Omental fat pad (tissue), 4 donors: ENCODE data around the gene SCMH1. TPM values are rescaled to one million over a fixed set of nuclear protein-coding genes. Genes with fewer than 3 reads are reported as not detected.

ENCODE experiments used
- ATAC-seq: fragments of 150-250 bp; one replicate; pipeline ENCODE4 v1.9.1; 2016; ENCODE audit warnings: mild to moderate bottlenecking, moderate library complexity; ENCODE audit not compliant: low FRiP score
- DNase-seq: peaks from one replicate; pipeline ENCODE4 v3.0.0-alpha.2; 2019; ENCODE audit warnings: low spot score
- CTCF ChIP-seq, 3 donors: fragments of 450-650 bp; IDR thresholded peaks; one replicate each; pipeline ENCODE4 v1.5.1; 2016 to 2017; ENCODE audit warnings: antibody characterized with exemption in 3 of 3, mild to moderate bottlenecking in 3 of 3, moderate library complexity in 2 of 3
- total RNA-seq, 4 donors: library from RNA; depleted of rRNA; stranded (reverse); fragments of >200 nt; gene quantifications; one replicate each; pipeline ENCODE4 v1.1.0, GENCODE V29; 2016

Gene SCMH1
- total RNA-seq, 4 donors from 2014 or later = 19.9 to 42.8 (median 31.3) TPM

- no peak for ATAC-seq
- DNase-seq = no peak
- no peak for TF ChIP-seq CTCF (IDR thresholded peaks at IDR 0.05)
Measured at GRCh38 chr1:40986328-40986783, 255.8 kb downstream of the SCMH1 start.

- ATAC-seq = no peak
- no peak for DNase-seq
- TF ChIP-seq CTCF (IDR thresholded peaks at IDR 0.05) = no peak
Measured at GRCh38 chr1:40985875-40986274, 256.2 kb downstream of the SCMH1 start.

- no peak for TF ChIP-seq CTCF (IDR thresholded peaks at IDR 0.05)
- DNase-seq (no peak), ATAC-seq (no peak)
Measured at GRCh38 chr1:40985161-40985560, 256.9 kb downstream of the SCMH1 start.

- TF ChIP-seq CTCF (IDR thresholded peaks at IDR 0.05) = no peak
- DNase-seq = no peak
- ATAC-seq = no peak
Measured at GRCh38 chr1:40984531-40984930, 257.6 kb downstream of the SCMH1 start.

GRCh38 chr1:40984066-40984465, 258.0 kb downstream of the SCMH1 start:
- no peak for TF ChIP-seq CTCF (IDR thresholded peaks at IDR 0.05)
- ATAC-seq (no peak), DNase-seq (no peak)

GRCh38 chr1:40983286-40983685, 258.8 kb downstream of the SCMH1 start:
- ATAC-seq (no peak), DNase-seq (no peak)
- no peak for TF ChIP-seq CTCF (IDR thresholded peaks at IDR 0.05)

GRCh38 chr1:40982721-40983120, 259.4 kb downstream of the SCMH1 start:
- no peak for TF ChIP-seq CTCF (IDR thresholded peaks at IDR 0.05)
- DNase-seq (no peak), ATAC-seq (no peak)
